Measurements from ENCODE around the gene SLC34A2. TPM values are rescaled to one million over a fixed set of nuclear protein-coding genes. Genes with fewer than 3 reads are reported as not detected.

The SLC34A2 gene
- total and polyA plus RNA-seq, 2 of the 8 experiments (the other 6 are each of a cell fraction or from before 2014, with no cell fraction given) = 2.2 to 2.9 TPM

DNA sequence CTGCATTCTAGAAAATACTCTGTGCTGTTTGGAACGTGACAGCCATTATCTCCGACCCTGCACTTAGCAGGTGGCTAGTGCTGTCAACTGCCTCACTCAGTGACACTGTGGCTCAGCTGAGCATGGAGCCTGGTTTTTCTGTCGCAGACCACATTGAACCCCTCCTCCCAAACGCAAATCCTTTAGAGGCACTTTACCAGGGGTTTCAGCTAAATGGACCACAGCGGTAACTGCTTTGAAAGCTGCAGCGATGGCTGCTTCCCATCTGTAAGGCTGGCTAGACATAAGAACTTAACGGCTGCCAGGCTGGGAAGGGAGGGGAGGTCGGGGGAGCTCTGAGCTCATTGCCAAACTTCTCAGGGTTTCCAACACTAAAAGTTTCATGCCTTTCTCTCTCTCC is 8.1 kb downstream of the SLC34A2 start (continued):
- TF ChIP-seq, protein P1, sequence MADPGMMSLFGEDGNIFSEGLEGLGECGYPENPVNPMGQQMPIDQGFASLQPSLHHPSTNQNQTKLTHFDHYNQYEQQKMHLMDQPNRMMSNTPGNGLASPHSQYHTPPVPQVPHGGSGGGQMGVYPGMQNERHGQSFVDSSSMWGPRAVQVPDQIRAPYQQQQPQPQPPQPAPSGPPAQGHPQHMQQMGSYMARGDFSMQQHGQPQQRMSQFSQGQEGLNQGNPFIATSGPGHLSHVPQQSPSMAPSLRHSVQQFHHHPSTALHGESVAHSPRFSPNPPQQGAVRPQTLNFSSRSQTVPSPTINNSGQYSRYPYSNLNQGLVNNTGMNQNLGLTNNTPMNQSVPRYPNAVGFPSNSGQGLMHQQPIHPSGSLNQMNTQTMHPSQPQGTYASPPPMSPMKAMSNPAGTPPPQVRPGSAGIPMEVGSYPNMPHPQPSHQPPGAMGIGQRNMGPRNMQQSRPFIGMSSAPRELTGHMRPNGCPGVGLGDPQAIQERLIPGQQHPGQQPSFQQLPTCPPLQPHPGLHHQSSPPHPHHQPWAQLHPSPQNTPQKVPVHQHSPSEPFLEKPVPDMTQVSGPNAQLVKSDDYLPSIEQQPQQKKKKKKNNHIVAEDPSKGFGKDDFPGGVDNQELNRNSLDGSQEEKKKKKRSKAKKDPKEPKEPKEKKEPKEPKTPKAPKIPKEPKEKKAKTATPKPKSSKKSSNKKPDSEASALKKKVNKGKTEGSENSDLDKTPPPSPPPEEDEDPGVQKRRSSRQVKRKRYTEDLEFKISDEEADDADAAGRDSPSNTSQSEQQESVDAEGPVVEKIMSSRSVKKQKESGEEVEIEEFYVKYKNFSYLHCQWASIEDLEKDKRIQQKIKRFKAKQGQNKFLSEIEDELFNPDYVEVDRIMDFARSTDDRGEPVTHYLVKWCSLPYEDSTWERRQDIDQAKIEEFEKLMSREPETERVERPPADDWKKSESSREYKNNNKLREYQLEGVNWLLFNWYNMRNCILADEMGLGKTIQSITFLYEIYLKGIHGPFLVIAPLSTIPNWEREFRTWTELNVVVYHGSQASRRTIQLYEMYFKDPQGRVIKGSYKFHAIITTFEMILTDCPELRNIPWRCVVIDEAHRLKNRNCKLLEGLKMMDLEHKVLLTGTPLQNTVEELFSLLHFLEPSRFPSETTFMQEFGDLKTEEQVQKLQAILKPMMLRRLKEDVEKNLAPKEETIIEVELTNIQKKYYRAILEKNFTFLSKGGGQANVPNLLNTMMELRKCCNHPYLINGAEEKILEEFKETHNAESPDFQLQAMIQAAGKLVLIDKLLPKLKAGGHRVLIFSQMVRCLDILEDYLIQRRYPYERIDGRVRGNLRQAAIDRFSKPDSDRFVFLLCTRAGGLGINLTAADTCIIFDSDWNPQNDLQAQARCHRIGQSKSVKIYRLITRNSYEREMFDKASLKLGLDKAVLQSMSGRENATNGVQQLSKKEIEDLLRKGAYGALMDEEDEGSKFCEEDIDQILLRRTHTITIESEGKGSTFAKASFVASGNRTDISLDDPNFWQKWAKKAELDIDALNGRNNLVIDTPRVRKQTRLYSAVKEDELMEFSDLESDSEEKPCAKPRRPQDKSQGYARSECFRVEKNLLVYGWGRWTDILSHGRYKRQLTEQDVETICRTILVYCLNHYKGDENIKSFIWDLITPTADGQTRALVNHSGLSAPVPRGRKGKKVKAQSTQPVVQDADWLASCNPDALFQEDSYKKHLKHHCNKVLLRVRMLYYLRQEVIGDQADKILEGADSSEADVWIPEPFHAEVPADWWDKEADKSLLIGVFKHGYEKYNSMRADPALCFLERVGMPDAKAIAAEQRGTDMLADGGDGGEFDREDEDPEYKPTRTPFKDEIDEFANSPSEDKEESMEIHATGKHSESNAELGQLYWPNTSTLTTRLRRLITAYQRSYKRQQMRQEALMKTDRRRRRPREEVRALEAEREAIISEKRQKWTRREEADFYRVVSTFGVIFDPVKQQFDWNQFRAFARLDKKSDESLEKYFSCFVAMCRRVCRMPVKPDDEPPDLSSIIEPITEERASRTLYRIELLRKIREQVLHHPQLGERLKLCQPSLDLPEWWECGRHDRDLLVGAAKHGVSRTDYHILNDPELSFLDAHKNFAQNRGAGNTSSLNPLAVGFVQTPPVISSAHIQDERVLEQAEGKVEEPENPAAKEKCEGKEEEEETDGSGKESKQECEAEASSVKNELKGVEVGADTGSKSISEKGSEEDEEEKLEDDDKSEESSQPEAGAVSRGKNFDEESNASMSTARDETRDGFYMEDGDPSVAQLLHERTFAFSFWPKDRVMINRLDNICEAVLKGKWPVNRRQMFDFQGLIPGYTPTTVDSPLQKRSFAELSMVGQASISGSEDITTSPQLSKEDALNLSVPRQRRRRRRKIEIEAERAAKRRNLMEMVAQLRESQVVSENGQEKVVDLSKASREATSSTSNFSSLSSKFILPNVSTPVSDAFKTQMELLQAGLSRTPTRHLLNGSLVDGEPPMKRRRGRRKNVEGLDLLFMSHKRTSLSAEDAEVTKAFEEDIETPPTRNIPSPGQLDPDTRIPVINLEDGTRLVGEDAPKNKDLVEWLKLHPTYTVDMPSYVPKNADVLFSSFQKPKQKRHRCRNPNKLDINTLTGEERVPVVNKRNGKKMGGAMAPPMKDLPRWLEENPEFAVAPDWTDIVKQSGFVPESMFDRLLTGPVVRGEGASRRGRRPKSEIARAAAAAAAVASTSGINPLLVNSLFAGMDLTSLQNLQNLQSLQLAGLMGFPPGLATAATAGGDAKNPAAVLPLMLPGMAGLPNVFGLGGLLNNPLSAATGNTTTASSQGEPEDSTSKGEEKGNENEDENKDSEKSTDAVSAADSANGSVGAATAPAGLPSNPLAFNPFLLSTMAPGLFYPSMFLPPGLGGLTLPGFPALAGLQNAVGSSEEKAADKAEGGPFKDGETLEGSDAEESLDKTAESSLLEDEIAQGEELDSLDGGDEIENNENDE (IDR thresholded peaks at IDR 0.05; ENCODE audit: insufficient replicate concordance, low read length) = no peak

All from H1 (cell line).